GM18498 (cell line): ENCODE results near the gene PTPRM.
A peak's percentile ranks its signal among the peaks of the same experiment; 100 is the strongest.
"Not testable (repeated sequence)": the region's sequence is repeated elsewhere in the genome, so short reads cannot be mapped to it uniquely, and the experiment has no call there.

Experiments
- ATAC-seq: cut with Tn5 transposase; IDR thresholded peaks from one replicate; pipeline ENCODE4 v1.9.1; 2021; ENCODE audit warnings: mild to moderate bottlenecking, moderate library complexity; ENCODE audit not compliant: unreplicated experiment

Gene PTPRM

GRCh38 chr18:7926526-7926925 lies 359.4 kb downstream of the PTPRM start:
- no peak for ATAC-seq

GRCh38 chr18:7927119-7927518 lies 360.0 kb downstream of the PTPRM start:
- ATAC-seq: no peak

GRCh38 chr18:7931763-7932162 lies 364.6 kb downstream of the PTPRM start:
- no peak for ATAC-seq

- no peak for ATAC-seq
Measured at GRCh38 chr18:7937268-7937667, 370.2 kb downstream of the PTPRM start.

- no peak for ATAC-seq
Measured at GRCh38 chr18:7939521-7939920, 372.4 kb downstream of the PTPRM start.

GRCh38 chr18:7940379-7940778 lies 373.3 kb downstream of the PTPRM start:
- no peak for ATAC-seq

GRCh38 chr18:7940971-7941370 lies 373.9 kb downstream of the PTPRM start:
- ATAC-seq: no peak

GRCh38 chr18:7941533-7941932 lies 374.4 kb downstream of the PTPRM start:
- ATAC-seq: no peak

- ATAC-seq: no peak
Measured at GRCh38 chr18:7945882-7946281, 378.8 kb downstream of the PTPRM start.

GRCh38 chr18:7946734-7947377 lies 379.7 kb downstream of the PTPRM start:
- ATAC-seq: no peak

GRCh38 chr18:7950380-7951136 lies 383.4 kb downstream of the PTPRM start:
- no peak for ATAC-seq

- peak; percentile 82 for ATAC-seq
Measured at GRCh38 chr18:7953095-7953958, 386.2 kb downstream of the PTPRM start.

GRCh38 chr18:7954238-7954637 lies 387.1 kb downstream of the PTPRM start:
- no peak for ATAC-seq

- ATAC-seq: no peak
Measured at GRCh38 chr18:7955175-7955574, 388.1 kb downstream of the PTPRM start.

GRCh38 chr18:7957297-7957696 lies 390.2 kb downstream of the PTPRM start:
- no peak for ATAC-seq

- no peak for ATAC-seq
Measured at GRCh38 chr18:7958081-7958896, 391.2 kb downstream of the PTPRM start.

- ATAC-seq: no peak
Measured at GRCh38 chr18:7958897-7959146, 391.7 kb downstream of the PTPRM start.

- not testable (repeated sequence) for ATAC-seq
Measured at GRCh38 chr18:7966682-7967081, 399.6 kb downstream of the PTPRM start.

GRCh38 chr18:7974200-7974874 lies 407.2 kb downstream of the PTPRM start:
- no peak for ATAC-seq

- ATAC-seq: no peak
Measured at GRCh38 chr18:7977897-7978296, 410.8 kb downstream of the PTPRM start.

- ATAC-seq: no peak
Measured at GRCh38 chr18:7978834-7979233, 411.7 kb downstream of the PTPRM start.
